Ishikawa (cell line): ENCODE data around the gene HCAR2.

Experiments used
- CEBPB ChIP-seq: IDR thresholded peaks from 2 replicates; pipeline ENCODE4 v1.6.1; 2012
- CREB1 ChIP-seq: IDR thresholded peaks from 2 replicates; pipeline ENCODE4 v1.6.1; 2012; ENCODE audit warnings: low read depth
- EGR1 ChIP-seq: IDR thresholded peaks from 2 replicates; pipeline ENCODE4 v1.6.1; 2012
- EP300 ChIP-seq: IDR thresholded peaks from 2 replicates; pipeline ENCODE4 v1.6.1; 2012; ENCODE audit warnings: borderline replicate concordance
- FOXM1 ChIP-seq: IDR thresholded peaks from 2 replicates; pipeline ENCODE4 v1.6.1; 2012; ENCODE audit warnings: low read depth, borderline replicate concordance
- NFIC ChIP-seq: IDR thresholded peaks from 2 replicates; pipeline ENCODE4 v1.6.1; 2012
- RAD21 ChIP-seq: IDR thresholded peaks from 2 replicates; pipeline ENCODE4 v1.6.1; 2012; ENCODE audit warnings: low read depth
- REST ChIP-seq: IDR thresholded peaks from 2 replicates; pipeline ENCODE4 v1.6.1; 2012; ENCODE audit warnings: low read depth, mild to moderate bottlenecking
- TAF1 ChIP-seq: IDR thresholded peaks from 2 replicates; pipeline ENCODE4 v1.6.1; 2012; ENCODE audit warnings: low read depth, mild to moderate bottlenecking
- TCF12 ChIP-seq: IDR thresholded peaks from 2 replicates; pipeline ENCODE4 v1.6.1; 2012; ENCODE audit warnings: low read depth
- TEAD4 ChIP-seq: IDR thresholded peaks from 2 replicates; pipeline ENCODE4 v1.6.1; 2012
- YY1 ChIP-seq: IDR thresholded peaks from 2 replicates; pipeline ENCODE4 v1.6.1; 2012; ENCODE audit warnings: low read depth
- ZBTB7A ChIP-seq: IDR thresholded peaks from 2 replicates; pipeline ENCODE4 v1.6.1; 2012; ENCODE audit warnings: low read depth
- TF ChIP-seq, protein P1 (sequence below): IDR thresholded peaks from 2 replicates; pipeline ENCODE4 v1.6.1; 2012
- TF ChIP-seq, protein P2 (sequence below): IDR thresholded peaks from 2 replicates; pipeline ENCODE4 v1.6.1; 2012

HCAR2 gene

DNA sequence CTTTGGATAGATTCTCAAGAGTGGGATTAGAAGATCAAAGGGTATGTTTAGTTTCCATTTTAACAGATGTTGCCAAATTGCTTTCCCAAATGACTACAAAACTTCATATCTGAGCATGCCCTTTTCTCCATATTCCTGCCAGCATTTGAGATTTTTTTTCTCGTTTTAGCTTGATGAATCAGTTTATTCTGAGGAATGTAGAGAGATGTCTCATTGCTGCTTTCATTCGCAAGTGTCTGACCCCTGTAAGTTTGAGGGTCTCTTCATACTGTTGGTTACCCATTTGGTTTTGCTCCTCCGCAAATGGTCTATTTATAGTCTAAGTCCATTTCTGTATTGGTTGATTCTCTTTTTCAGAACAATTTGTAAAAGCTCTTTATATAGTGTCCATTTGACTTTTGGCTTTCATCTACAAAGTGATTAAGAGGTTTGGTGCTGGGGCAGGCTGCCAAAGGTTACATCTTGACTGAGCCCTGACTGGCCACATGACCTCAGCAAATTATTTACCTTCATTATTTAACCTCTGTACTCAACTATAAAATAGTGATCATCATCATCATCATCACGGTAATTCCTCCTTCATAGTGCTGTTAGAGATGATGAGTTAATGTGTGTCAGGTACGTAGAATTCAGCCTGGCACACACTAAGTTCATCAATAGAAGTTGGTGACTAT is 33.6 kb downstream of the HCAR2 start:
- TF ChIP-seq TCF12 (no peak), CEBPB (no peak), RAD21 (no peak), REST (no peak), EP300 (no peak), NFIC (no peak), CREB1 (no peak), EGR1 (no peak), TAF1 (no peak), TEAD4 (no peak), ZBTB7A (no peak), FOXM1 (no peak)
- TF ChIP-seq, protein P1, sequence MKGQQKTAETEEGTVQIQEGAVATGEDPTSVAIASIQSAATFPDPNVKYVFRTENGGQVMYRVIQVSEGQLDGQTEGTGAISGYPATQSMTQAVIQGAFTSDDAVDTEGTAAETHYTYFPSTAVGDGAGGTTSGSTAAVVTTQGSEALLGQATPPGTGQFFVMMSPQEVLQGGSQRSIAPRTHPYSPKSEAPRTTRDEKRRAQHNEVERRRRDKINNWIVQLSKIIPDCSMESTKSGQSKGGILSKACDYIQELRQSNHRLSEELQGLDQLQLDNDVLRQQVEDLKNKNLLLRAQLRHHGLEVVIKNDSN = no peak

GRCh38 chr12:122668268-122668667 is 34.9 kb downstream of the HCAR2 start:
- TF ChIP-seq, protein P2, sequence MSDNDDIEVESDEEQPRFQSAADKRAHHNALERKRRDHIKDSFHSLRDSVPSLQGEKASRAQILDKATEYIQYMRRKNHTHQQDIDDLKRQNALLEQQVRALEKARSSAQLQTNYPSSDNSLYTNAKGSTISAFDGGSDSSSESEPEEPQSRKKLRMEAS = no peak
- TF ChIP-seq FOXM1 = no peak
- no peak for TF ChIP-seq YY1
- TF ChIP-seq TAF1 = no peak
- no peak for TF ChIP-seq TCF12
- TF ChIP-seq RAD21 = no peak
- no peak for TF ChIP-seq CEBPB
- no peak for TF ChIP-seq EGR1
- TF ChIP-seq ZBTB7A = no peak
- TF ChIP-seq CREB1 = no peak
- TF ChIP-seq, protein P1 = no peak
- TF ChIP-seq NFIC = no peak
- TF ChIP-seq EP300 = no peak
- no peak for TF ChIP-seq TEAD4

DNA sequence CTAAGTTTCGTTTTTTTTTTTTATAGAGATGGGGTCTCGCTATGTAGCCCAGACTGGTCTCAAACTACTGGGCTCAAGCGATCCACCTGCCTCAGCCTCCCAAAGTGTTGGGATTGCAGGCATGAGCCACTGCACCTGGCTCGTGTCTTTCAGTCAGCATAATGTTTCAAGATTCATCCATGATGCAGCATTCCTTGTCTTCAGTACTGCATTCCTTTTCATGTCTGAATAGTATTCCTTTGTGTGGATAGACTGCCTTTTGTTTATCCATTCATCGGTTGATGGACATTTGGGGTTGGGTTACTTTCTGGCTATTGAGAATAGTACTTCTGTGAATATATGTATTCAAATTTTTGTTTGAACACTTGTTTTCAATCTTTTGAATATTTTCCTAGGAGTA is 37.4 kb downstream of the HCAR2 start:
- no peak for TF ChIP-seq YY1
- TF ChIP-seq TEAD4 = no peak
- TF ChIP-seq REST = no peak
- TF ChIP-seq CEBPB = no peak
- TF ChIP-seq, protein P1 = no peak
- TF ChIP-seq NFIC = no peak
- no peak for TF ChIP-seq CREB1

- no peak for TF ChIP-seq TEAD4
- TF ChIP-seq, protein P1 = no peak
- TF ChIP-seq FOXM1 = no peak
- TF ChIP-seq NFIC = no peak
- no peak for TF ChIP-seq CREB1
- no peak for TF ChIP-seq REST
- no peak for TF ChIP-seq ZBTB7A
- no peak for TF ChIP-seq CEBPB
- TF ChIP-seq YY1 = no peak
- TF ChIP-seq TAF1 = no peak
- TF ChIP-seq, protein P2 = no peak
- TF ChIP-seq RAD21 = no peak
- no peak for TF ChIP-seq EP300
- TF ChIP-seq TCF12 = no peak
- no peak for TF ChIP-seq EGR1
These were observed 37.8 kb downstream of the HCAR2 start for GRCh38 chr12:122665349-122665748.
